ENCODE data around the gene RBBP6.
A peak's percentile ranks its signal among the peaks of the same experiment; 100 is the strongest.
"Not testable (repeated sequence)": the region's sequence is repeated elsewhere in the genome, so short reads cannot be mapped to it uniquely, and the experiment has no call there.

Gene RBBP6, protein sequence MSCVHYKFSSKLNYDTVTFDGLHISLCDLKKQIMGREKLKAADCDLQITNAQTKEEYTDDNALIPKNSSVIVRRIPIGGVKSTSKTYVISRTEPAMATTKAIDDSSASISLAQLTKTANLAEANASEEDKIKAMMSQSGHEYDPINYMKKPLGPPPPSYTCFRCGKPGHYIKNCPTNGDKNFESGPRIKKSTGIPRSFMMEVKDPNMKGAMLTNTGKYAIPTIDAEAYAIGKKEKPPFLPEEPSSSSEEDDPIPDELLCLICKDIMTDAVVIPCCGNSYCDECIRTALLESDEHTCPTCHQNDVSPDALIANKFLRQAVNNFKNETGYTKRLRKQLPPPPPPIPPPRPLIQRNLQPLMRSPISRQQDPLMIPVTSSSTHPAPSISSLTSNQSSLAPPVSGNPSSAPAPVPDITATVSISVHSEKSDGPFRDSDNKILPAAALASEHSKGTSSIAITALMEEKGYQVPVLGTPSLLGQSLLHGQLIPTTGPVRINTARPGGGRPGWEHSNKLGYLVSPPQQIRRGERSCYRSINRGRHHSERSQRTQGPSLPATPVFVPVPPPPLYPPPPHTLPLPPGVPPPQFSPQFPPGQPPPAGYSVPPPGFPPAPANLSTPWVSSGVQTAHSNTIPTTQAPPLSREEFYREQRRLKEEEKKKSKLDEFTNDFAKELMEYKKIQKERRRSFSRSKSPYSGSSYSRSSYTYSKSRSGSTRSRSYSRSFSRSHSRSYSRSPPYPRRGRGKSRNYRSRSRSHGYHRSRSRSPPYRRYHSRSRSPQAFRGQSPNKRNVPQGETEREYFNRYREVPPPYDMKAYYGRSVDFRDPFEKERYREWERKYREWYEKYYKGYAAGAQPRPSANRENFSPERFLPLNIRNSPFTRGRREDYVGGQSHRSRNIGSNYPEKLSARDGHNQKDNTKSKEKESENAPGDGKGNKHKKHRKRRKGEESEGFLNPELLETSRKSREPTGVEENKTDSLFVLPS (N-terminal part only)

GRCh38 chr16:24539295-24539849 lies at the start of gene RBBP6:
TSS of gene RBBP6 (plus strand) at chr16:24539566. CDS start at chr16:24540627, 1,061 bp downstream.
- DNase-seq = peak; percentile 89

- no peak for DNase-seq
Measured at GRCh38 chr16:24490866-24491265, 48.5 kb upstream of the RBBP6 start.

GRCh38 chr16:24491731-24492130 lies 47.6 kb upstream of the RBBP6 start:
- no peak for DNase-seq

GRCh38 chr16:24493821-24494220 lies 45.5 kb upstream of the RBBP6 start:
- no peak for DNase-seq

- DNase-seq = not testable (repeated sequence)
Measured at GRCh38 chr16:24495207-24495606, 44.2 kb upstream of the RBBP6 start.

DNA sequence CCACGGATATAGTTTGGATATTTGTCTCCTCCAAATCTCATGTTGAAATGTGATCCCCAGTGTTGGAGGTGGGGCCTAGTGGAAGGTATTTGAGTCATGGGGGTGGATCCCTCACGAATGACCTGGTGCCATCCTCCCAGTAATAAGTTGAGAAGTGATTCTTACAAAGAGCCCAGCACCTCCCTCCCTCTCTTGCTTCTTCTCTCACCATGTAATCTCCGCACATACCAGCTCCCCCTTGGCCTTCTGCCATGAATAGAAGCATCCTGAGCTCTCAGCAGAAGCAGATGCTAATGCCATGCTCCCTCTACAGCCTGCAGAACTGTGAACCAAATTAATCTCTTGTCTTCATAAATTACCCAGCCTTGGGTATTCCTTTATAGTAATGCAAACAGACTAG lies 41.9 kb upstream of the RBBP6 start:
- DNase-seq = no peak

DNA sequence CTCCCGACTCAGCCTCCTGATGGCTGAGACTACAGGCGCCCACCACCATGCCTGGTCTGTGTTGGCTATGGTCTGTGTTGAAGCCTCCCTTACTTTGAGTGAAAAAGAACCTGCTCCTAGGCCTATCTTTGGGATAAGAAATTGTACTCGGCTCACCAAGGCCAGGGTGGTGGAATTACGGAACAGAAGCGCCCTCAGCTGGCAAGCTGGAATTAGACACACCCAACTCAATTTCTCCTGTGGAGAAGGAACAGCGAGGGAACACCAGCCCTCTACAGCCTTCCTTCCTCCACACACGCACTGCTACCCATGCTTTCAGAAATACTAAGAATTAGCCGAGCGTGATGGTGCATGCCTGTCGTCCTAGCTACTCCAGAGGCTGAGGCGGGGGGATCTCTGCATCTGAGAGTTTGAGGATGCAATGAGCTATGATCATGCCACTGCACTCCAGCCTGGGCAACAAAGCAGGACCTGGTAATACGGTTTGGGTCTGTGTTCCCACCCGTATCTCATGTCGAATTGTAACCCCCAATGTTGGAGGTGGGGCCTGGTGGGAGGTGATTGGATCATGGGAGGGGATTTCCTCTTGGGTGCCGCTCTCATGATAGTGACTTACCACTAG lies 40.1 kb upstream of the RBBP6 start:
- DNase-seq = no peak

GRCh38 chr16:24504472-24505345 lies 34.7 kb upstream of the RBBP6 start:
- peak; percentile 24 for DNase-seq

DNA sequence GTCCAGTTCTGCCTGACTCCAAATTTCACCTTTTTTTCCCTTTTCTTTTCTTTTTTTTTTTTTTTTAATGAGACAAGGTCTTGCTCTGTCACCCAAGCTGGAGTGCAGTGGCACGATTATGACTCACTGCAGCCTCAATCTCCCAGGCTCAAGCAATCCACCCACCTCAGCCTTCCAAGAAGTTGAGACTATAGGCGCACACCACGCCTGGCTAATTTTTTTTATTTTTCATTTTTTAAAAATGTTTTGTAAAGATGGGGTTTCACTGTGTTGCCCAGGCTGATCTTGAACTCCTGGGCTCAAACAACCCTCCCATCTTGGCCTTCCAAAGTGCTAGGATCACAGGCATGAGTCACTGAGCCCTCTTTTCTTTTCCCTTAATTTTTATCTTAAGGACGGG lies 33.4 kb upstream of the RBBP6 start:
- DNase-seq = no peak

GRCh38 chr16:24507959-24508480 lies 31.3 kb upstream of the RBBP6 start:
- DNase-seq = no peak

- no peak for DNase-seq
Measured at GRCh38 chr16:24508614-24509013, 30.8 kb upstream of the RBBP6 start.

GRCh38 chr16:24509536-24509935 lies 29.8 kb upstream of the RBBP6 start:
- DNase-seq = no peak

DNA sequence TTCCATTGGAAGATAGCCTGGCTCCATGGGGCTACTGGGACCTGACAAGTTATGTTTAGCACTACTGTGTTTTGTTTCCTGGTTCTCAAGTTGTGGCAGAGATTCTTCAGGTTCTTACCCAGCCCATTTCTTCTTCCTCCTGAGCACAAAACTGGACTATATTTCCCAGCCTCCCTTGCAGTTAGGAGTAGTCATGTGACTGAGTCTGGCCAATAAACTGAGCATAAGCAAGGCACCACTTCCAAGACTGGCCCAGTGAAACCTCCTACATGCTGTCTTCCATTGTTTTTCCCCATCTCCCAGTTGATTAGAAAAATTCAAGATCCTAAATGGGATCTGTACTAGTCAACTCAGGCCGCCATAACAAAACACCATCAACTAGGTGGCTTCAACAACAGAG lies 28.2 kb upstream of the RBBP6 start:
- DNase-seq = no peak

DNA sequence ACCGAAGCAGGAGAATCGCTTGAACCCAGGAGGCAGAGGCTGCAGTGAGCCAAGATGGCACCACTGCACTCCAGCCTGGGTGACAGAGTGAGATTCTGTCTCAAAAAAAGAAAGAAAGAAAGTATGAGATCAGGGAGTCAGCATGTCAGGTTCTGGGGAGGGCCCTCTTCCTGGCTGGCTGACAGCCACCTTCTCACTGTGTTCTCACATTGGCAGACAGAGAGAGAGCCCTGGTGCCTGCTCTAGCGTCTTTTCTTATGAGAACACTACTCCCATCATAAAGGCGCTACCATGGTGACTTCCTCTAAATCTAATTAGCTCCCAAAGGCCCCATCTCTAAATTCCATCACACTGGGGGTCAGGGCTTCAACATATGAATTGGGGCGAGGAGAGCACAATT lies 27.6 kb upstream of the RBBP6 start:
- DNase-seq = no peak

DNA sequence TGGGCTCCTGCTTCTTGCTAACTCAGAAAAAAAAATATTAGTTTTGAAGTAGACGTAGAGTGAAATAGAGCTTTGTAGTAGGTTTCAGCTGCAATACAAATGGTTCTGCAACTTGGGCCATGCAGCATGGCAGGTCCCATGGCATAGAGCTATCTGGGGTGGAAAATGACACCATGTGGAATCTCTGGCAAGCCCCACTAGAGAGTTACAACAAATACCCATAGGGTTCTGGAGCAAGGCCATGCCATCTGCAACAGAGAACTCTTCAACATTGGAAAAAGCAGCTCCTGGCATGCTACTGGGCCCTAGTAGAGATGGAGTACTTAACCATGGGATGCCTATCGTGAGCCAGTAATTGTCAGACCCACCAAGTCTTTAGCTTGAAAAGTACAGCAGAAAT lies 25.3 kb upstream of the RBBP6 start:
- DNase-seq = no peak

- no peak for DNase-seq
Measured at GRCh38 chr16:24515186-24515585, 24.2 kb upstream of the RBBP6 start.

- peak; percentile 37 for DNase-seq
Measured at GRCh38 chr16:24516900-24517669, 22.3 kb upstream of the RBBP6 start.

DNA sequence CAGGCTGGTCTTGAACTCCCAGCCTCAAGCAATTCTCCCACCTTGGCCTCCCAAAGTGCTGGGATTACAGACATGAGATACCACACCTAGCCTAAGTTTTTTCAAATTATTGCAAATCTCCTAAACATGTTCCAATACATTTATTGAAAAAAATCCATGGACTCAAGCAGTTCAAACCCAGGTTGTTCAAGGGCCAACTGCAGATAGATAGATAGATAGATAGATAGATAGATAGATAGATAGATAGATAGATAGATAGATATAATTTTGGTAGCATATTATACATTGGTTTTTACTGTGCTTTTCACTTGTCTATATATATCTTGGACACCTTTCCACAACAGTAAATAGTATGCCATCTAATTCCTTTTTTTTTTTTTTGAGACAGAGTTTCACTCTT lies 20.9 kb upstream of the RBBP6 start:
- no peak for DNase-seq

GRCh38 chr16:24520983-24521382 lies 18.4 kb upstream of the RBBP6 start:
- no peak for DNase-seq

DNA sequence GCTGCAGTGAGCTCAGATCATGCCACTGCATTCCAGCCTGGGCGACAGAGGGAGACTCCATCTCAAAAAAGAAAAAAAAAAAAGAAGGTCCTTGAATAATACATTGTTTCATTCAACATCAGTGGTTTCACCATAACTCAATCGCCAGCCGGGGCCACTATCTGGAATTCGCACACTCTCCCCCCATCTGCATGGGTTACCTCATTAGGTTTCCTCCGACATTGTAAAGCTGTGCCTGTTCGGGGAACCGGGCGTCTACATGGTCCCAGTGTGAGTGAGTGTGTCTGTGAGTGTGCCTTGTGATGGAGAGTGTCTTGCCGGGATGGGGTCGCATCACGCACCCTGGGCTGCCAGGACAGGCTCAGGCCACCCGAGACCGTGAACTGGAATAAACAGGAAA lies 16.6 kb upstream of the RBBP6 start:
- DNase-seq = no peak

DNA sequence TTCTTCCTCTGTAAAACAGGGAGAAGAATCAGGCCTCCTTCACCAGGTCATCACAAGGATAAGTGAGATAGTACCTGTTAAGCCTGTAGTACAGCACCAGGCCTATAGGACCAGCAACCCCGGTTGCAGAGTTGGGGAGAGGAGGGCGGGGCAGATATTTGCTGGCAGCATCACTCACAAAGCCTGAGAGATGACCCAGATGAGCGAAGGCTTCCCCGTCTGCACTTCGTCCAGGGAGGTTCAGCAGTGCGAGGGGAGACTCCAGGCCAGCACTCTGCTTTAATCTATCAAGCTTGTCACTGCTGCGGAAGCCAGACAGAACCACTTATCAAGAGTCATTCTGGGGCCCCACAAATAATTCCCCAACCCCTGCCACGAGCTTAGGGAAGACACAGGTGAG lies 15.8 kb upstream of the RBBP6 start:
- DNase-seq = no peak
